HG03060 (cell line): Measurements from ENCODE around the gene GALNT7.

Source experiments
- ATAC-seq: cut with Tn5 transposase; IDR thresholded peaks from one replicate; pipeline ENCODE4 v1.9.1; 2021; ENCODE audit warnings: low read depth, moderate number of reproducible peaks; ENCODE audit not compliant: unreplicated experiment

The GALNT7 gene

GRCh38 chr4:173258866-173259265 lies 90.3 kb downstream of the GALNT7 start:
- no peak for ATAC-seq

GRCh38 chr4:173259310-173259709 lies 90.7 kb downstream of the GALNT7 start:
- no peak for ATAC-seq

- ATAC-seq: no peak
Observed at GRCh38 chr4:173261052-173261451, 92.4 kb downstream of the GALNT7 start.

- no peak for ATAC-seq
Observed at GRCh38 chr4:173262375-173262774, 93.8 kb downstream of the GALNT7 start.

GRCh38 chr4:173264245-173264644 lies 95.6 kb downstream of the GALNT7 start:
- ATAC-seq: no peak

GRCh38 chr4:173264684-173265185 lies 96.1 kb downstream of the GALNT7 start:
- ATAC-seq: peak; percentile 91

GRCh38 chr4:173265751-173266150 lies 97.1 kb downstream of the GALNT7 start:
- ATAC-seq: no peak

GRCh38 chr4:173267711-173268110 lies 99.1 kb downstream of the GALNT7 start:
- no peak for ATAC-seq

GRCh38 chr4:173269280-173269679 lies 100.7 kb downstream of the GALNT7 start:
- no peak for ATAC-seq

GRCh38 chr4:173270312-173271027 lies 101.9 kb downstream of the GALNT7 start:
- ATAC-seq: no peak

GRCh38 chr4:173272314-173272713 lies 103.7 kb downstream of the GALNT7 start:
- no peak for ATAC-seq

- ATAC-seq: no peak
Observed at GRCh38 chr4:173272996-173273395, 104.4 kb downstream of the GALNT7 start.

- no peak for ATAC-seq
Observed at GRCh38 chr4:173273941-173274340, 105.3 kb downstream of the GALNT7 start.

GRCh38 chr4:173274744-173275143 lies 106.1 kb downstream of the GALNT7 start:
- no peak for ATAC-seq

- ATAC-seq: no peak
Observed at GRCh38 chr4:173275150-173275549, 106.5 kb downstream of the GALNT7 start.

GRCh38 chr4:173277340-173277739 lies 108.7 kb downstream of the GALNT7 start:
- ATAC-seq: no peak

- ATAC-seq: no peak
Observed at GRCh38 chr4:173280998-173281397, 112.4 kb downstream of the GALNT7 start.

GRCh38 chr4:173281406-173282255 lies 113.0 kb downstream of the GALNT7 start:
- ATAC-seq: no peak

GRCh38 chr4:173282256-173282562 lies 113.6 kb downstream of the GALNT7 start:
- no peak for ATAC-seq

- ATAC-seq: no peak
Observed at GRCh38 chr4:173282626-173283025, 114.0 kb downstream of the GALNT7 start.

- no peak for ATAC-seq
Observed at GRCh38 chr4:173284463-173284862, 115.9 kb downstream of the GALNT7 start.

- no peak for ATAC-seq
Observed at GRCh38 chr4:173287486-173287885, 118.9 kb downstream of the GALNT7 start.
